ENCODE measurements around the gene SPARC. TPM values are rescaled to one million over a fixed set of nuclear protein-coding genes. Genes with fewer than 3 reads are reported as not detected.
"Not testable (repeated sequence)": the region's sequence is repeated elsewhere in the genome, so short reads cannot be mapped to it uniquely, and the experiment has no call there.

SPARC gene
- total and polyA plus RNA-seq, 8 donors, result 1,647 to 5,045 (median 2,169) TPM

DNA sequence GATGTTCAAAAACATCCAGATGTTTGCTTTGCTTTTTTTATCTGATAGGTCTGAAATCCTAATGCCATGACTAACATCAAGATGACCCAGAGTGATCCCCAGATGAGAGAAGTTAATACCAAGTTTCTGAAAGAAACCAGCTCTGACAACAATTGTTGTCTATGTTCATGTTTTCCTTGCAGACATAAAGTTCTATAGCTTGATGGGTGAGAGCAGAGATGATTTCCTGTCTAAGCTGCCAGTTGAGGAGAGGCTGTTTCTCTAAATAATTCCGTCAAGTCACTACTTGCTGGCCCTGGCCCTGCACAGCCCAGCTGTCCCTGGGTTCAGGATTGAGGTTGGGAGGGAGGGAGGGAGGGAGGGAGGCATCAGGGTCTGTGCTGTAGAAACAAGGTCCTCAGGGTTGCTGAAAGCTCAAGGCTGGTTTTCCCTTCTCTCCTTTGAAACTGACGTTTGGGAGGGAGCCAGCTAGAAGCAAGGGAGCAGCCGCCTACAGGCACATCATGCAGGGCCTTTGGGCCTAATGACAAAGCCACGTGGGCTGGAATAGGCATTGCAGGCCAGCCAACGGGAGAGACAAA lies 3.9 kb downstream of the SPARC start:
- peaks cover 0 to 7% of the 10 kb centered on the region in 2 donors for H3K27me3 ChIP-seq
- peak overlapping the region; percentile 3 to 56 for H3K4me3 ChIP-seq
- H3K27ac ChIP-seq, result peak overlapping the region; percentile 74 to 94
- peaks cover 44 to 78% of the 10 kb centered on the region in 2 donors for H3K4me1 ChIP-seq
- peak in 1 of 4 donors; percentile 61 for DNase-seq
- TF ChIP-seq, protein P1, sequence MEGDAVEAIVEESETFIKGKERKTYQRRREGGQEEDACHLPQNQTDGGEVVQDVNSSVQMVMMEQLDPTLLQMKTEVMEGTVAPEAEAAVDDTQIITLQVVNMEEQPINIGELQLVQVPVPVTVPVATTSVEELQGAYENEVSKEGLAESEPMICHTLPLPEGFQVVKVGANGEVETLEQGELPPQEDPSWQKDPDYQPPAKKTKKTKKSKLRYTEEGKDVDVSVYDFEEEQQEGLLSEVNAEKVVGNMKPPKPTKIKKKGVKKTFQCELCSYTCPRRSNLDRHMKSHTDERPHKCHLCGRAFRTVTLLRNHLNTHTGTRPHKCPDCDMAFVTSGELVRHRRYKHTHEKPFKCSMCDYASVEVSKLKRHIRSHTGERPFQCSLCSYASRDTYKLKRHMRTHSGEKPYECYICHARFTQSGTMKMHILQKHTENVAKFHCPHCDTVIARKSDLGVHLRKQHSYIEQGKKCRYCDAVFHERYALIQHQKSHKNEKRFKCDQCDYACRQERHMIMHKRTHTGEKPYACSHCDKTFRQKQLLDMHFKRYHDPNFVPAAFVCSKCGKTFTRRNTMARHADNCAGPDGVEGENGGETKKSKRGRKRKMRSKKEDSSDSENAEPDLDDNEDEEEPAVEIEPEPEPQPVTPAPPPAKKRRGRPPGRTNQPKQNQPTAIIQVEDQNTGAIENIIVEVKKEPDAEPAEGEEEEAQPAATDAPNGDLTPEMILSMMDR (IDR thresholded peaks at IDR 0.05), result no peak
- no peaks in the 10 kb centered on the region for H3K9me3 ChIP-seq
- ATAC-seq, result no peak
- intact Hi-C loops (cut with DNase I), result no loop called here
- no peaks in the 10 kb centered on the region for H3K36me3 ChIP-seq

DNA sequence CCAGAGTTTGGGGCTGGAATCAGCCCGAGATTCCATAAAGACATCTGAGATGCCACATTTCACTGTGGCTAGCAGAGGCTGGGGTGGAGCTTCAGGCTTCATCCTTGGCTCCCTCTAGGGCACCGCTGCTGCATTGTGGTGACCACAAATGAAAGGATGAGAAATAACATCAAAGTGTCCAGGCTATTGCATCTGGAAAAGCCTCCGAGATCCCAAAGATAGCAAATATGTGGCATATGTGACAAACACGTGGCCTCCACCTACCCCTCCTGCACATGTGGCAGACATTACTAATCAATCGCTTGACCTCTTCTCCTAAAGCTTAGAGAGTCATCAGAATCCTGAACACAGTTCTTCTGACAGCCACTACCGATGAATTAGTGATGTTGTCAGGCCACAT lies 4.5 kb downstream of the SPARC start:
- TF ChIP-seq, protein P1 (IDR thresholded peaks at IDR 0.05), result no peak
- peaks cover 44 to 81% of the 10 kb centered on the region in 2 donors for H3K4me1 ChIP-seq
- H3K27me3 ChIP-seq, result peaks cover 0 to 7% of the 10 kb centered on the region in 2 donors
- ATAC-seq (no peak), DNase-seq (no peak)
- no peaks in the 10 kb centered on the region for H3K9me3 ChIP-seq
- peak overlapping the region; percentile 74 to 94 for H3K27ac ChIP-seq
- intact Hi-C loops (cut with DNase I), result no loop called here
- no peaks in the 10 kb centered on the region for H3K36me3 ChIP-seq
- peak overlapping the region in 1 of 2 donors; percentile 3 for H3K4me3 ChIP-seq

DNA sequence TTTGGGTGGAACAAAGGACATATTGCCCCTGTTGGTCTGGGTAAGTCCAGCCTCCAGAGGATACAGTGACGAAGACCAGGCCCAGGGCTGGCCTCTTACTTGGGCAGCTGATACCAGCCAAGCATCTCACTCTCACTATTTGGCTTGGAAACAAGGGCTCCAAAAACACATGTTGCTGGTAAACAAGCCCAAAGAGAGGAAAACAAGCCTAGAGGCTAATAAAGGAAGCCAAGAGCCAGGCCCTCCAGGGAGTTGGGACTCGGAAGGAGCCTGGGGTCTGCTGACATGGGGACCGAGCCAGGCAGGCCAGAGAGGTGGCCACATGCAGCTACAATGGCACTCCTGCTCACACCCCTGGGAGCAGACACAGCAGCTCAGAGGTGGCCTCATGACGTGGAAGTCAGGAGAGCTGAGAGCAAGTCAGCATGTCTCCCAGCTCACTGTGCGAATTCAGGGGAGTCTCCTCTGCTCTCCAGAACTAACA lies 5.7 kb downstream of the SPARC start:
- Histone ChIP-seq H3K4me3 (no peak overlapping the region), H3K27me3 (no peaks in the 10 kb centered on the region), H3K4me1 (peaks cover 51 to 82% of the 10 kb centered on the region in 2 donors), H3K9me3 (no peaks in the 10 kb centered on the region), H3K27ac (peak overlapping the region; percentile 18 to 94), H3K36me3 (no peaks in the 10 kb centered on the region)
- TF ChIP-seq, protein P1 (IDR thresholded peaks at IDR 0.05), result no peak
- DNase-seq (no peak), ATAC-seq (no peak)
- intact Hi-C loops (cut with DNase I), result no loop called here

DNA sequence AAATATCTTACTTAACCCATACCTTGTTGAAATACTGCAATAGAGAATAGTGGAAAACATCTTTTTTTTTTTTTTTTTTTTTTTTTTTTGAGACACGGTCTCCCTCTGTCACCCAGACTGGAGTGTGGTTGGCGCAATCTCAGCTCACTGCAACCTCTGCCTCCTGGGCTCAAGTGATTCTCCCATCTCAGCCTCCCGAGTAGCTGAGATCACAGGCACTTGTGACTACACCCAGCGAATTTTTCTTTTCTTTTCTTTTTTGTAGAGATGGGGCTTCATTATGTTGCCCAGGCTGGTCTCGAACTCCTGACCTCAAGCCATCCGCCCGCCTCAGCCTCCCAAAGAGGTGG lies 6.6 kb downstream of the SPARC start:
- H3K4me3 ChIP-seq; intact Hi-C loops (cut with DNase I); H3K36me3 ChIP-seq; ATAC-seq; DNase-seq; H3K27me3 ChIP-seq; H3K9me3 ChIP-seq: not testable (repeated sequence)
- Histone ChIP-seq H3K27ac (peak overlapping the region; percentile 18 to 94), H3K4me1 (peaks cover 59 to 83% of the 10 kb centered on the region in 2 donors)

DNA sequence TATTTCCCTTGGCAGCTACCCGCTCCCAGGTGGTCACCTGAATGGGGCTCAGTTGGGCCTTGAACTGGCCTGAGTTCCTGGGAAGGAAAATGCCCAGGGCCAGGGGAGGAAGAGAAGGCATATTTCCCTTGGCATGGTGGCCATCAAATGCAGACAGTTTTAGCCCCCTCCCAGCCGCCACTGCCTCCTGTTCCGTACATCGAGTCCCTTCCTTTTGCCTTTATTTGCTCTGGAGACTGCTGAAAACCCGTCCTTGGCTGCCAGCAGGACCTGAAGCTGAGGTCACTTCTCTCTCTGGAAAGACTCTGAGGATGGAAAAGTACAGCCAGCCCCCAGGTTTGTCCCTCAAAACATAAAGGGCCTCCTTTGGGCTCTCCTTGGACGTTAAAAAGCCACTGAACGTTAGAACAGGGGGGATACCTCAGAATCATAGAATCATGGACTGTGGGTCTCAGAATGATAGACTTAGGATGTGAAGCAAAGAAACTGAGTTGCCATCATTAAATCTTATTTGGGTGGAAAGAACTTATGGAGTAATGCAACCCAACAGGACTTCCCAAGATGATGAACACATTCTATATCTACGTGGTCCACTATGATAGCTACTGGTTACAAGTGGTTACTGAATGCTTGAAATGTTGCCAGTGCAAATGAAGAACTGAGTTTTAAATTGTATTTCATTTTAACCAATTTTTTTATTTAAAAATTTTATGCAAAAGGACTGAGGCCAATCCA lies 7.1 kb downstream of the SPARC start:
- intact Hi-C loops (cut with DNase I), result no loop called here
- Histone ChIP-seq H3K27ac (peak overlapping the region; percentile 34 to 94), H3K36me3 (peaks cover 0 to 8% of the 10 kb centered on the region in 2 donors), H3K27me3 (no peaks in the 10 kb centered on the region), H3K4me1 (peaks cover 59 to 83% of the 10 kb centered on the region in 2 donors), H3K9me3 (no peaks in the 10 kb centered on the region), H3K4me3 (no peak overlapping the region)
- no peak for DNase-seq
- TF ChIP-seq, protein P1 (IDR thresholded peaks at IDR 0.05), result no peak
- no peak for ATAC-seq

Data from left lung (tissue), 10 donors.